Vein endothelial cell (primary cell): Measurements from ENCODE around the gene VDR. TPM values are rescaled to one million over a fixed set of nuclear protein-coding genes. Genes with fewer than 3 reads are reported as not detected.

Source experiments
- total RNA-seq: library from RNA; depleted of rRNA; stranded (reverse); fragments of >200 nt; gene quantifications from 2 replicates; pipeline ENCODE4 v1.2.3, GENCODE V29; 2012

Gene VDR
- 0.33 and 0.38 TPM in 2 replicates for total RNA-seq

DNA sequence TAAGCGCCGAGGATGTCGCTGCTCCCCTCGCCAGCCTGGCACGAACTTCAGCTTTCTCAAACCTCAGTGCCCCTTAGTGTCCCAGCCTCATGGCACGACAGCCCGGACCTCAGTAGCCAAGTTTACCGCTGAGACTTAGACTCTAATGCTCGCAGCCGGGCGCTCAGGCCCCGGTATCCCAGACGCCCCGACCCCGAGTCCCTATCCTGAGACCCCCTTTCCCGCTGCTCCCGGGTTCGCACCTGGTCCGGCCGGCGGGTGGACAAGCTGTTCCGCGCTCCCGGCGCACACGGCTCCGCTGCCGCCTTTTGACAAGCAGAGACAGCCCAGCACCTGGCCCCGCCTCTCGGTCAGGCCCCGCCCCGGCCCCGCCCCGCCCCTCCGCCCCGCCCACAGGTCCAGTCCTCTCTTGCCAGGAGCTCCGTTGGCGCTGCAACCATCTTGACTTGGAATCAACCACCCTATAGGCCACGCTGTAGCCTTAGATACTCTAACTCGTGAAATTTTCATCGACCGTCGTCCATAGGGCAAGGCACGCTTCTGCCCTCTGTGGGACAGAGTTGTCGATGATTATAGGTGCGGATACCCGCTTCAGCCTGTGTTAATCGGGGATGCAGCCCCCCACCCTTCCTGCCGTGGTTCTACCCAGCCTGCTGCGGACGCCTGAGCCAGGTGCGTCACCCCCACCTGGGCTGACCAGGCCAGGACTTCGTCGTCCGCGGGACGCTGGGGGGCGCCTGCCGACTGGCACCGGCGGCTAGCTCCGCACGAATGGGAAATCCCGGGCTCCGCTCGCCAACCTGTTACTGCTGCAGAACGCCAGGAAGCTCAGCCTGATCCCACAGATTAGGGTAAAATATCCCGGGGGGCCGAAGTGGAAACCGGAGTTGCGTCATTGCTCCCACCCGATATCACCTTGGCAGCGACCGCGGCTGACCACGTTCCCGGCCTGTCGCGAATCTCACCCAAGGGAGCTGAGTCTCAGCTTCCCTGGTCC, at the start of gene VDR:
TSS of gene VDR (minus strand) at position 282 of the 997 bp plus-strand sequence. CDS start 25,881 bp downstream, outside the sequence.

DNA sequence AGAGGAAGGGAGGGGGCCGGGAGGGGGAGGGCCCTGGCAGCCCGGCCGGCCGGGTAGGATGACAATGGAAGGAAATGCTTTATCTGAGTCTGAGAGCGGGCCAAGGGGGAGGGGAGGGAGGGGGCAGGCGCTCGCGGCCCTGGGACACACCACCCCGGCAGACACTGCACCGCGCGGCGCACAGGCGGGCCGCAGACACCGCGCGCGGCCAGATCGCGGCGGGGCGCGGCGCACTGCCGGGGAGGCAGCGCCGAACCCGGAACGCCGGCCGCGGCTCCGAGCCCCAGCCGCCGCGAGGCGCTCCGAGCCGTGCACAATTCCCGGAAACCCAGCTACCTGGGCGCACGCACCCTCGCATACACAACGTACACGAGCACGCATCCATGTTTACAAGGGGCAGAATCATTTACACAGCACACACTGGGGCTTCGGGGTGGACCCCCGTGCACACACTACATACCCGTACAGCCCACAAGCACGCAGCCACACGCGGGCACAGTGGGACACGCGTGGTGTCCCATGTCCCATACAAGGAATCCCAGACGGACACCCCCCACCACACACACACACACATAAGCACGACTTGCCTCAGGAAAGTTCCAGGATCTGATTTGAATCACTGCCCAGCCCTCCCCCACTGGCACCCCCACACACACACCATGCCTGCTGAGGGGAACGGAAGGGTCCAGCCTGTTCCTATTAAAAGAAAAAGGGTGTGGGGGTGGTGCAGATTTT, 84.7 kb downstream of the VDR start, which contains the start of gene HDAC7:
TSS of gene HDAC7 (minus strand) at position 8 of the 735 bp plus-strand sequence. CDS start 118 bp downstream, outside the sequence.

Other genes with a start within 250 kb of the VDR start
- gene RPAP3, start 199.0 kb downstream of the VDR start, total RNA-seq, result 10.1 and 18.2 TPM in 2 replicates
- not detected in 2 replicates for gene ENDOU, start 179.5 kb downstream of the VDR start, total RNA-seq
- 43.8 and 45.7 TPM in 2 replicates for gene RAPGEF3, start 146.1 kb downstream of the VDR start, total RNA-seq
- 16.8 and 20.3 TPM in 2 replicates for gene SLC48A1, start 131.8 kb downstream of the VDR start, total RNA-seq
- gene HDAC7, start 85.1 kb downstream of the VDR start, total RNA-seq, result 86.2 and 110 TPM in 2 replicates
- 52.6 and 74.8 TPM in 2 replicates for gene TMEM106C, start 58.6 kb upstream of the VDR start, total RNA-seq
- gene COL2A1, start 99.5 kb upstream of the VDR start, total RNA-seq, result under 0.01 TPM in 2 replicates
- 21.2 and 25.7 TPM in 2 replicates for gene SENP1, start 201.1 kb upstream of the VDR start, total RNA-seq
- 58.7 and 71.9 TPM in 2 replicates for gene PFKM, start 214.4 kb upstream of the VDR start, total RNA-seq